Upper lobe of left lung (tissue), 4 donors: ENCODE results near the gene BEST3.

Source experiments
- POLR2A ChIP-seq, 4 donors: fragments of 450-650 bp; IDR thresholded peaks; one replicate each; pipeline ENCODE4 v1.5.1; 2016 to 2017; ENCODE audit warnings: antibody characterized with exemption in 4 of 4, mild to moderate bottlenecking in 2 of 4
- POLR2AphosphoS5 ChIP-seq, 2 donors: sonication (generic); formaldehyde crosslinking; IDR thresholded peaks; one replicate each; pipeline ENCODE4 v1.5.1; 2017; ENCODE audit warnings: antibody characterized with exemption in 2 of 2
- TF ChIP-seq, protein P1 (sequence below), 6 experiments: fragments of 450-650 bp in 4 of 6; fragments of 200-600 bp in 2 of 6; sonication (generic) in 2 of 6; IDR thresholded peaks; one replicate each; pipeline ENCODE4 v1.5.1; 2016 to 2019; ENCODE audit warnings: antibody characterized with exemption in 6 of 6

DNA sequence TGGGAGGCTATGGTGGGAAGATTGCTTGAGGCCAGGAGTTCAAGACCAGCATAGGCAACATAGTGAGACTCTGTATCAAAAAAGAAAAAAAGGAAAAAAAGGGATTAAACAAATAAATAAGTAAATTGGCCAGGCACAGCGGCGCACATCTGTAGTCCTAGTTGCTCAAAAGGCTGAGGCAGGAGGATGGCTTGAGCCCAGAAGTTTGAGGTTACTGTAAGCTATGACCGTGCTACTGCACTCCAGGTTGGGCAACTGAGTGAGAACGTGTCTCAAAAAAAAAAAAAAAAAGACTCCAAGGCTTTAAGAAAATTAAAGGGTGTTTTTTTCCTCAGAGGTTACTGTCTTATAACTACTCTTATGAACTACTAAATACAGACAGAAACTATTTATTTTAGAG lies 11.7 kb downstream of the BEST3 start:
- TF ChIP-seq, protein P1, sequence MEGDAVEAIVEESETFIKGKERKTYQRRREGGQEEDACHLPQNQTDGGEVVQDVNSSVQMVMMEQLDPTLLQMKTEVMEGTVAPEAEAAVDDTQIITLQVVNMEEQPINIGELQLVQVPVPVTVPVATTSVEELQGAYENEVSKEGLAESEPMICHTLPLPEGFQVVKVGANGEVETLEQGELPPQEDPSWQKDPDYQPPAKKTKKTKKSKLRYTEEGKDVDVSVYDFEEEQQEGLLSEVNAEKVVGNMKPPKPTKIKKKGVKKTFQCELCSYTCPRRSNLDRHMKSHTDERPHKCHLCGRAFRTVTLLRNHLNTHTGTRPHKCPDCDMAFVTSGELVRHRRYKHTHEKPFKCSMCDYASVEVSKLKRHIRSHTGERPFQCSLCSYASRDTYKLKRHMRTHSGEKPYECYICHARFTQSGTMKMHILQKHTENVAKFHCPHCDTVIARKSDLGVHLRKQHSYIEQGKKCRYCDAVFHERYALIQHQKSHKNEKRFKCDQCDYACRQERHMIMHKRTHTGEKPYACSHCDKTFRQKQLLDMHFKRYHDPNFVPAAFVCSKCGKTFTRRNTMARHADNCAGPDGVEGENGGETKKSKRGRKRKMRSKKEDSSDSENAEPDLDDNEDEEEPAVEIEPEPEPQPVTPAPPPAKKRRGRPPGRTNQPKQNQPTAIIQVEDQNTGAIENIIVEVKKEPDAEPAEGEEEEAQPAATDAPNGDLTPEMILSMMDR (IDR thresholded peaks at IDR 0.05) = no peak
- TF ChIP-seq POLR2A (IDR thresholded peaks at IDR 0.05) (no peak), POLR2AphosphoS5 (IDR thresholded peaks at IDR 0.05) (no peak)
